T-helper 2 cell (primary cell): ENCODE results near the gene WWOX.

Experiments used
- DNase-seq, 5 experiments: peaks; one replicate each; pipeline versions ENCODE4 v3.0.0 to v3.0.0-alpha.2; 2012 to 2022

WWOX gene

DNA sequence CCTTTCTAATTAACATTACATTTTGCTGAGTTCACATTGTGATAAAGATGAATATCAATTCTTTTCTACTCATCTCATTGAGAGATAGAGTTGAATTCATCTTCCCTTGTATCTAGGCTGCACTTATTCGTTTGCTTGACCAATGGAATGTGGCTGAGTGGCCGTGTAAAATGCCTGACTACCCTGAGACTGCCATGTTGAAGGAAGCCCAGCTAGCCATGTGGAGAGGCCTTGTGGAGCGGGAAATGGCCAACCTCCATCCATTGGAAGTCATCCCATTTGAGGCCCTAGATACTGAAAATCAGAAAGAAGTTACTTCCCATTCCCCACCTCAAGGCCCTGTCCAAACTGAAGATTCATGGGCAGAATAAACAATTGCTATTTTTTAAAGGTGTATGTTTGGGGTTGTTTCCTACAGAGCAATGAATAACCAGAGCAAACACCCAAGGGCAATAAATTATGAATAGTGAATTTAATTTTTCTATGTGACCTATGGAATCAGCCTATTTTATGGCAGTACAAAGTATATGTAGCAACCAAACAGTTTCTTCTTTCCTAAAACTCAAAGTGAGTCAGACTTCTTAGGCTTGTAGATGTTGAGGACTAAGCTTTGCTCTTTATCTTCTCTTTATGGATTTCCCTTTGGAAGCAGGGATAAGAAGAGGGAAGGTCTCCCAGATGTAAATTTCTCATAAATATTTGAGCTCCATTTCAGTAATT, 956.0 kb downstream of the WWOX start:
- DNase-seq, result no peak

DNA sequence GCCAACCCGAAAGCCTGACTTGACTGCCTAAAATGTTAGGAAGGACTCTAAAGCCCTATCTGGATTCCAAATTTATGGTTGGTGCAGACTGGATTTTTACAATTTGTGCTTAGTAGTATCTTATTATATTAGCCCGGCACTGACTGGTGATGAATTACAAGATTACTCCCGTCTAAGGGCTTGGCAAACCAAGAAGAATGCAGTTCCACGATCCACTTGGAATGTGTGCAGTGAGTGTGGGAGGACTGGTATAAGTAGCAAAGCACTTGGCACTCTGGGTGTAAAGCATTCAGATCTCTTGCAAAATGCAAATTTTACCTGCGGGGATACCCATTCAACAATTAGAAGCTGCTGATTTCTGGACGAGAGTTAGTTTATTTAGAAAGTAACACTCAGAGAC, 961.7 kb downstream of the WWOX start:
- no peak for DNase-seq

DNA sequence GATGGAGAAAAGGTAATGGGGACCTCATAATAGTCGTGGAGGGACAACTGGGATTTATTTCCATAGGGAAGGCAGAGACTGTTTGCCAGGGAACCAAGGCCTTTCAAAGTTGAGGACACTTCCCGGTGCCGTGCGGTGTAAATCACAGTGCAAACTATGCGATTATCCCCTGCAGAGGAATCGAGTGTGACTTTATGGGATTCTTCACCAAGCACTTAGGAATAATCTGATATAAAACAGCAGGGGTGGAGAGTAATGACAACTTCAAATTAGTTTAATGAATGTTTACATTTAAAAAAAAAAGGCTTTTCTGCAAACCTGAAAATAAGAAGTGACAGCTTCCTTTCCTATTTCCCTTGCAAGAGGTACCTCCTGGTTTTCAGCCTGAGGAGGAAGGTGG, 962.9 kb downstream of the WWOX start:
- DNase-seq, result no peak

DNA sequence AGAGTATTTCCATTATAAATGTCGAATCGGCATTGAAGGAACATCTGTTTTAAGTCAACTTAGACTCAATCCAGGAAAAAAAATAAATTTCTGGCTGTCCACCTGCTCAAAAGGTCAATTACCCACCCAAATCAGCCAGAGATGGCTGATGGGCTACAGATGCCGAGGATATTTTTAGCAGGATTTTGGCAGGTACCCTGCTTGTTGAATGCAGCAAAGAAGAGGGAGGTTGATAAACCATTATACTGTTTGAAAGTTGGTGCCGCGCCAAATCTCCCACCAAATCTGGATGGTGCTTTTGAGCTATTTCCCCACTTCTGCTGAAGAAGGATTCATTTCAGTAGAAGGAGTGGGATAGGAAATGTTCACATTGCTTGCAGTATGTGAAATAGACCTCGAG, 963.4 kb downstream of the WWOX start:
- no peak for DNase-seq

DNA sequence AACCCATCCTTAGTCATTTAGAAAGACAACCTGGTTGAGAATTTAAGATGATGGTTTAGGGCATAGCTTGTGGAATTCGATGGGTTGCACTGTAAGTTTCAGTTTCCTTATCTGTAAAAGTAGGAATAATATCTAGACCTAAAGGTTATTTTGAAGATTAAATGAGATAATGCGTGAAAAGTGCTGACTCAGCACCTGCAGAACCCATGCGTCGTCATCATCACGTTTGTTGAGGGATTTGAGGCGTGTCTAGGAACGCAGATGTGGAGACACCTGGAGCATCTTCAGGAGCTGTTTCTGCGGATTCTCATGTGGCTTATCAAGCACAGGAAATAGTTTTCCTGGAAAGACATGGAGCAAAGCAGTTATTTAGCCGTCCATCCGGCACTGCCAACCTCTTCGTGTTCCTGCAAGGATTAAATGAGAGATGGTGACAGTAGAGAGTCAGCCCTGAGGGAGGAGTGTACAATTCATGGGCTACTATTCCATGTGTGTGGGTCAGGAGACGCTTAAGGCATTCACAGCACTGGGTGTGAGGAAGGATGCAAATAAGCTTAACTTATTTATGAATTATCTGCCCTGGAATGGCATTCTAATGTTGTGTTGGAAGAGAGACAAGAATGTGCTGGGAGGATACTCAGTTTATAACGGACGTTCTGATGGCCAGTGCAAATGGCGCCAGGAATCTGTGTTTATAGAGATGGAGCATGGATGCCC, 965.0 kb downstream of the WWOX start:
- DNase-seq, result no peak

DNA sequence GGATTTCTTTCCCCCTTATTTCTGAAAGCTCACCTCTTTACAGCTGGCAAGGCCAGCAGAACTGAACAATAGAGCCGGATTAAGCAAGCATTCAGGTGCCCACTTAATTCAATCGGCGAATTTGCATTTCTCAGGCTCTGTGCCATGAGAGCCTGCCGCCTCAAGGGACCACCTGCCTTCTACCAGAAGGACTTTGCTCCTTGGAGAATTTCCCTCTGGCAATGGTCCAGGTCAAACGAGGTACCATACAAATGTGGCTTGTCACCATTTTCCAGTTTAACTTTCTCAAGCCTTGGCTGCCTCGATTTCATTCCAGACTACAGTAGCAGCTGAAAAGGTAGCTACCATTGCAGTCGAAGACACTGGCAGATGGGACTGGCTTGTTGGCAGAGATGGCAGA, 967.1 kb downstream of the WWOX start:
- no peak for DNase-seq

DNA sequence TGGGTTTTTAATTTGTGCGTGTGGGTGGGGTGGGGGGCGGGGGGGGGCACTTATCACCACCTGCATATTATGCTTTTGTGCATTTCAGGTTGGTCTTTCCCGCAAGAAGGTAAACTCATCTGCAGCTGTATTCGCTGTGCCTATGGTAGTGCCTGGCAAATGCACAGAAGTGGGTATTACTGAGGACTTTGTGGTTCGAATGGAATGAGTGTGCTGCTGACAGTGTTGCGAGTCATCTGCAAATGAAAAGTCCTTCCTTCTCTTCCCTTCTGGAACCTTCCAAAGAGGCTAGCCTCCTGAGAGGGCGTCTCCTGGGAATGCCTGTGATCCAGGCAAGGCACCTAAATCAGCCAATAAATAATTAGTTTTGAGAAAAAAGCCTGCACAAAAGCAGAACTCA, 968.1 kb downstream of the WWOX start:
- DNase-seq, result peak in 1 of 5 experiments; percentile 43

DNA sequence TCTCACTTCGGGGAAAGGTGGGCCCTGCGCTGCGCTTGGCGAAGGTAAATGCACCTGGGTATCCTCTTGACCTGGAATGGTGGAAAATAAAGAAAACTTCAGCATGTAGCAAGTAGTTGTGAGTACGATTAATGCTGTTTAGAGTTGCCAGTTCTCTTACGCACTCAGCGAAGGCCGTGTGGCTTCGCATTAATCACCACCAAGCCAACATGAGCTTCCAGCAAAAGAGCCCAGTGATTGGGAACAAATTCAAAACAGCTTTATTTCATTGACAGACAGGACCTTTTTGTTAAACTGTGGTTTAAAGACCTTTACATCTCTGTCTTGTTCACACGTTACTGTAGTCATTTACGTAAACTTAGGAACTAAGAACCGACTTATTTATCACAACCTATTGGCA, 969.7 kb downstream of the WWOX start:
- DNase-seq, result no peak

DNA sequence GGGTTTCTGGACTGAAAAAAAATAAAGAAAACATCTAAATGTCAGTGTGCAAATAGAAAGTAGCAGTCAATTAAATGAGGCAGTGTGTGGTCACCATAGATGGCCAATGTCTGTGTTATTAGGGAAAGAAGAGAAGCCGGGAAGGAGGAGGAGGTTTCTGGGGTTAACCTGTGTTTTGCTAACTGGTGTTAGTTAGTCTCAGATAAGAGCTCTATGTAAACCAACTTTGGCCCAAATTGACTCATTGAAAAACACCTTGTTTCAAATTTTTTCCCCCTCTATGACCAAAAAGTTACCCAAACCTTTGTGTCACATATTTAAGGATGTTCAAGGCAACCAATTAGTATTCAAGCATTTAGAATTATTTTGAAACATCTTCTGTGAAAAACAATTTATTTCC, 970.2 kb downstream of the WWOX start:
- peak in 1 of 5 experiments; percentile 39 for DNase-seq

DNA sequence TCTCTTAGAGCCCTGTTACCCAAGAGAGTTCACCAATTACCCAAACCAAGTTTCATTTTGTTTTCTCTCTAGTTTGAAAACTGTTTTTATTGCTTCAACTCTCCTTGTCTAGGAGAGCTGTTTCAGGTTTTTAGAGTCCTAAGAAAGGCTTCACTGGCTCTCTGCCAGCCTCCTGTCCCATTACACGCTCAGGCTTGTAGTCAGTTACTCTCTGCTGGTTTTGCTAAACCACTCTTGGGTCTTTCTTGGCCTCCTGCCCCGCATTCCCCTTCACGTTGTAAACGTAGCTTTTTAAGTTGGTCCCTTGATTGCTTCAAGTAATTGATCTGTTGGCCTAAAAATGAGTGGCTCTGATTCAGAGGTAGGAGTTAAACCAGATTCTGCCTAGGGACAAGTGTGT, 972.0 kb downstream of the WWOX start:
- no peak for DNase-seq

DNA sequence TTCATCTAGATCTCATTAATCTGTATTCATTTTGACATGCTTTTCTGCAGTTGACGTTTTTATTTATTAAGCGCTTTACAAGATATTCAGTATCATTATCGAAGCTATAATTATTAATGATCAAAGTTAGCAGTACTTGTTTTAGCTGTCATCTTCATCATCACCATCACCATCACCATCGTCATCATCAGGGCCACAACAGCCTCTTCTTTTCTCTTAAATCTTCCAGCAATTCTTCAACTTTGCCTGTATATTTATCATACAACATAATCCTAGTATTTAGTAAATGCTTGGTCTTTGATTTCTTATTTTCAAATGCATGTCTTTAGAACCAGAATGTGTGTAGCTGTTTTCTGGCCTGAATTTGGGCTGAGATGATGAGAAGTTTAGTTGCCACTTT, 973.1 kb downstream of the WWOX start:
- DNase-seq, result no peak

DNA sequence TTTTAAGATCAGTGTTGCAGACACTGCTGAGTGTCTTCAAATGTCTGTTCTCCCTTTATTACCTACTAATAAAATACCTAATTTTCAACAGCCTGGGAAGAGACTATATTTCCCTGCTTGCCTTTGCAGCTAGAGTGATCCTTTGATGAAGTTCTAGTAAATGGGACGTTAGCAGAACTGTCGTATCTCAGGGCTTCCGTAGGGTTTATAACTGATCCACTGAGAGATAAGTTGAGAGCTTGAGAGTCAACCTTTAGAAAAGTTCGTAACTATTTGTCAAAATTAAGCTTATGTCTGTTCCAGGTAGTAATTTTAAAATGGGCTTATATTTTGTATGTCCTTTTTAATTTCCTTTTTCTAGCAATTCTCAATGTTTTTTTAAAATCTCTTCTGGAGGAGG, 974.1 kb downstream of the WWOX start:
- no peak for DNase-seq

DNA sequence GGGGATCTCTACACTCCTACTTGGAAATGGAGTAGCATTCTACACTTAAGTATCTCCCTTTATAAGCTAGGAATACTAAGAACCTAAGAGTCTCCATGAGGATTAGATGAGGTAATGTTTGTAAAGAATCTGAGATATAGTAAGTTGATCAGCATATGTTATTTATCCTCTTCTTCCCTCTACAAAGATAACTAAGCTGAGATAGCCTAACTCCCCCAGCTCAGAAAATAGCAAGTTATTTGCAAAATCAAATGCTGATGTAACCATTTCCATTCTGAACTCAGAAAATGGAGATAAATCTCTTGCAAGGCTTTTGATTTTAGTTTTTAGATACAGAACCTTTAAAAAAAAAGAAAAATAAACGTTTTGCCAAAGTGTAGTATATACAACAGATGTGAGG, 975.1 kb downstream of the WWOX start:
- DNase-seq, result no peak

DNA sequence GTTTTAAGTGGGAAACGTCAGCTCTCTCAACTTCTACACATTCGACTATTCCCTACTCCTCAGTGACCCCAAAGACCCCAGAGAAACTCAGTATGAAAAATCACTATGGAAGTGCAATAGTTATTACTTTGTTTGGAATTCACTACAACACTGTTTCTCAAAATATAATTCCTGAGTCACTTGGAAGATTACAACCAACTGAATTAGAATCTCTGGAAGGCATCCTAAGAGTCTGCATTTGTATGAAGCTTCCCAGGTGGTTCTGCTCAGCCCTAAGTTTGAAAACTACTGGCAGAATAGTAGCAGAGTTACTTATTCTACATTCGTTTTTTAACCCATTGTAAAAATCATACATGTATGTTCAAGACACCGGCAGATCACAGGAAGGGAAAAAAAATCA, 975.5 kb downstream of the WWOX start:
- no peak for DNase-seq

DNA sequence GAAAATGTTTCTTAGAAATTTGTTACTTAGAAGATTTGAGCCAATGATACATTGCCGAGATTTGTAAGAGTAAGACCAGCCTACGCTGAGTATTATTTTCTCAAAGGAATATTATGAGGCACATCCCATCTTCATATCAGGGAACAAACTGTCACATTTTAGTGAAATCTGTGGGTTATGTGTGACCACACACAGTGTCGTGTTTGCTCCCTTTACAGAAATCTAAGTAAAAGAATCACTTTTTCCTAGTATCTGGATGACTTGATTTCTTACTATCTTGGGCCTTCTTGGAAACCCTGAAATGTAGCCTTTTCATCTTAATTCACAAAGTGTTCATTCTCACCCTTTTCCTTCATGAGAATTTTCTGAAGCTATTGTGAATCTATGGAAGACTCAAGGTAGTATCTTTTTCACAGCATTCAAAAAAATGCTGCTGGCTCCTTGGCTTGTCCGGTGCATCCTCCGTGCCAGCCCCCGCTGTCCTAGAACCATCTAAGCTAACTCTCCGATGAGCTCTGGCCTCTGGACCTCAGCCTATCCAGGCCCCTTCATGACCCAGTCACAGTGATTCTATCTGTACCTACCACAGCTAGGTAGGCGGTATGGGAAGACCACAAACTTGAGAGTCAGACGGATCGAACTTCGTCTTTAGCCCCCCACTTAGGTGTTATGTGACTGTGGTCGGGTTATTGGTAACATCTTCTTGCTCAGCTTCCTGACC, 976.8 kb downstream of the WWOX start:
- DNase-seq, result peak in 1 of 5 experiments; percentile 49

DNA sequence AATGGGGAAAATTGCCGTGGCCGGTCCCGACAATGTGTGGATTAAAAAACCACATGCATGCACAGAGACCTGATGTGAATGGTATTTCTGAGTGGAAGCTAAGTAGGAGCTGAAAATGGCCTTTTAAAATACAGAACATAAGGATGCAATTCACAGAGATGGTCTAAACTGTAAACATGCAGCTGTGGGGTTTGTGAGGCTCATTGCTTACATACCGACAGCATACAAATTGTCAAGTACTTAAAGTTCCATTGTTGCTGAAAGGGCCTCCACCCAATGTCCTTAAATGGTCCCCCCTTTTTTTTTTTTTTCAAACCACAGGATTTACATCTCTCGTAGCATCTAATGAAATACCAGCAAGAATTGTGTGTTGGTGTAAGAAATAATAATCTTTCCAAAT, 977.9 kb downstream of the WWOX start:
- DNase-seq, result no peak

DNA sequence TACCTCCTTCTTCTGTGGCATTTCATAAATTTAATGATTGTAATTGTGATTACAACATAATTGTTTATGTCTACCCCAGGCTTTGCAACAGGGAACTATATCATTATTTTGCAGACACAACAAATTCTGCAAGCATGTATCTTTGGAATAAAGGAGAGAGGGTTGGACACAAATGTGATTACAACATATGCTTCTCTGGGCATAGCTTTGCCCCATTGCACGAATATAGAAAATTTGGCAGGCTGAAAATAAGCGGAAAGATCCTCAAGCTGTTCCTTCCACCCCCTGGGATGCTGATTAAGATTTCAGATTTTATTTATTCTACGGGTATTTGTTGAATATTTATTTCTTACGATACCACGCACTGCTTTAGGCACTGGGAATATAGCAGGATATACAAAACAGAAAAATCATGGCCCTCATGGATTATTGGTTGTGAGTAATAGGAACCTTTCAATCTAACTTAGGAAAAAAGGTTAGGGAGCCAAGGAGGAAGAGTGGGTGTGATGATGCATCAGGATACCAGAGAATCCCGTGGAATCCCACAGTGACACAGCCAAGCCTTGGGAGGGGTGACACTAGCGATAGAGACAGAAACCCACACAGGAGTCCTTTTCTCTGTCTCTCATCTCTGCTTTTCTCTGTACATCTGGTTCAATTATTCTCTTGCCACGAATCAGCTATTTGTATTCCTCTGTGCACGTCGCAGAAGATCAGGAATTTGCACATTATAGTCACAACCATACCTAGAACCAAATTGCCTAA, 980.4 kb downstream of the WWOX start:
- no peak for DNase-seq

DNA sequence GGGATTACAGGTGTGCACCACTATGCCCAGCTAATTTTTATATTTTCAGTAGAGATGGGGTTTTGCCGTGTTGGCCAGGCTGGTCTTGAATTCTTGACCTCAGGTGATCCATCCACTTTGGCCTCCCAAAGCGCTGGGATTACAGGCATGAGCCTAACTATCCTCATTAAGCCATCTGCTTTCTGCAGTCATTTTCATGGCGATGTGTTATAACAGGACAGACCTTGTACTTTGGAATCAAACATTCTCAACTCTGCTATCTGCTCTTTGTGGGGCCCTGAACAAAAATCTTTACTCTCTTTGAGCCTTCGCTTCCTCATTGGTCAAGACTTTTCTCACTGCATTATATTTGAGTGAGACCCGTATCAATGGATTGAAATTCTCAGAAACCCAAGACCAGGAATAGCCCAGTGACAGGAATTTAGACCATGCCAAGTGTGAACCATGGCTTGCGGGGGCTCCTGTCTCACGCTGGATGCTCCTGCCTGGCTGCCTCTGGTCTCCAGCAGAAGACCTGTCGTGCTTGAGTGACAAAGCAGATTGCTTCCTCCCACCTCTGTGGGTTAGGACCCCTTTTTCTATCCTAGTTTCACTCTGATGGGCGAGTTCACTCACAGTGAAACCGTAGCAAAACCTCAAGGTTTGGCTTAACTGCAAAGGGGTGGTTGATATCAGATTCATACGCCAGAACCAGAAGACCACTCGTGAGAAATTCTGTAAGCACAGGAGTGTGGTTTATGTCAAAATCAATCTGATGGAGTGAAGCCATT, 982.0 kb downstream of the WWOX start:
- DNase-seq, result peak in 1 of 5 experiments; percentile 89

DNA sequence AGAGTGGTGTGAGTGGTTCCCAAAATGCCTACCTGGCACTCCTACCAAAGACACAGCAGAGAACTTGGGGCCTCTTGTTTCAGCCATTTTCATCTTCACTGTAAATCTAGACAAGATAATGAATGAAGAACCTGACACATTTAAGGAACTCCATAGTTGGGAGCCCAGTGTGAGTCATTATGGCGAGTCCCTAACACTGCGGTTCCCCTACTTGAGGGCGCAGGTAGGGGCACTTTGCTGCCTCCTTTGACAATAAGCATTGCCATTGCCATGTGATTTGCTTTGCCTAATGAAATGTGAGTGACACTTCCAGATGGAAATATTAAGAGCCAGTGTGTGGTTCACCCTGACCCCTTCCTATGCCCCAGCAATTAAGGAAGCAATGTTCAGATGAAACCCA, 983.5 kb downstream of the WWOX start:
- peak in 1 of 5 experiments; percentile 47 for DNase-seq

DNA sequence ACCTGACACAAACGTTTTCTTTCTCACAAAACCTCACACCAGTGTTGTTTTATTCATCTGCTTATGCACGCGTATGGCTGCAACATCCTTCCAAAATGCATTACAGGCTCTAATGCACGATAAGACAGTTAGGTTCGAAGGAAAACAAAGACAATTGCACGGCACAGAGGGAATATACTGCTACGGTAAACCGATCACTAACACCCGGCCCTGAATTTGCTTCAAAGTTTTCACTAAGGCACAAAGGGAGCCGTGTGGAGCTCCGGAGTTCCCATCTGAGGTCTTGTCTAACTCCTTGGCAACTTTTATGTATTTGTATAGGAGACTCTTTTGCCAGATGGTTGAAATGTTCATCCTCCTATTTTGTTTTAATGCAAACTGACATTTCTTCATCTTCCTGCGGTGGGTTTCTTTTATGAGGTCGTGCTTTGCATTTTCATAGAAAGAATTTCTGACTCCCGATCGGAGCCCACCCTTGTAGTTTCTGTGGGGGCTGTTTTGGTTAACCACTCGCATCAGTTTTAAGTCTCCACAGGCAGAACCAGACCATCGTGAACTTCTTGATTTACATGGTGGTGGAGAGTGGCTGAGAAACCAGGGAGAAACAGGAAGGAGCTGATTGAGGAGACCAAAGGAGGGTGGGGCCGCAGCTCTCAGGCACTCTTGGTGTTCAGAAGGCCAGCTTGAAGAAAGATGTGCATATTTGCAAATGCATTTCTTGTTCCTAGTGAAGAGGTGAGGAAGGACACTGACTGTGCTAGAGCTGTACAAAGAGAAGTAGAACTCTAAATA, 984.2 kb downstream of the WWOX start:
- DNase-seq, result no peak

DNA sequence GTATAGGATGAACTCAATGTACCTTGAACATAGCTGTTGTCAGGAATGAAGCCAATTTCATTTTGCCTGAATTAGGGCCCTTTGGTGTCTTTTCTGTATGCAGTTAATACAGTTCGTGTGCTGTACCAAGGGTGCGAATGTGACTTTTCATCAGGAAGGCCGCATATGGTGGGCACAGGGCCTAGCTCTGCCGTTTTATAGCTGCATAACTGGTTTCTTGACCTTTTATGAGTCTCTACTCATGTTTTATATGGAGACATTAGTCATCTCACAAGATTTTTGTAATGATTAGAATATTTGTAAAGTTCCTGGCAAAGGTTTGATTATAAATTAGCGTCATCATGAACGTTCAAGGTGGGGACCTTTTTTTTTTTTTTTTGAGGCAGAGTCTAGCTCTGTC, 989.5 kb downstream of the WWOX start:
- no peak for DNase-seq
